Measurements from ENCODE around the gene LEKR1. TPM values are rescaled to one million over a fixed set of nuclear protein-coding genes. Genes with fewer than 3 reads are reported as not detected.
"Not testable (repeated sequence)": the region's sequence is repeated elsewhere in the genome, so short reads cannot be mapped to it uniquely, and the experiment has no call there.

The LEKR1 gene
- total RNA-seq, 2 experiments from 2014 or later: 0.37 to 0.53 TPM

- Mint-ChIP-seq H3K27ac (no peak overlapping the region), H3K9me3 (ENCODE audit: low read depth) (no peaks in the 10 kb centered on the region), H3K4me1 (no peaks in the 10 kb centered on the region), H3K36me3 (ENCODE audit: low read depth) (no peaks in the 10 kb centered on the region), H3K4me3 (no peak overlapping the region), H3K27me3 (no peaks in the 10 kb centered on the region)
- ChIA-PET POLR2A (no interaction called here), CTCF (no interaction called here)
- intact Hi-C loops (cut with DNase I, micrococcal nuclease): no loop called here
- DNase-seq (no peak), ATAC-seq (no peak)
These were observed 17.1 kb downstream of the LEKR1 start for GRCh38 chr3:156843071-156843808.

- Mint-ChIP-seq H3K9me3 (ENCODE audit: low read depth) (no peaks in the 10 kb centered on the region), H3K27me3 (no peaks in the 10 kb centered on the region), H3K4me1 (no peaks in the 10 kb centered on the region), H3K27ac (no peak overlapping the region), H3K4me3 (no peak overlapping the region), H3K36me3 (ENCODE audit: low read depth) (no peaks in the 10 kb centered on the region)
- ATAC-seq (no peak), DNase-seq (no peak)
- CTCF ChIA-PET: no interaction called here
- intact Hi-C loops (cut with DNase I, micrococcal nuclease): no loop called here
- POLR2A ChIA-PET: no interaction called here
These were observed 21.7 kb downstream of the LEKR1 start for GRCh38 chr3:156847752-156848448.

DNA sequence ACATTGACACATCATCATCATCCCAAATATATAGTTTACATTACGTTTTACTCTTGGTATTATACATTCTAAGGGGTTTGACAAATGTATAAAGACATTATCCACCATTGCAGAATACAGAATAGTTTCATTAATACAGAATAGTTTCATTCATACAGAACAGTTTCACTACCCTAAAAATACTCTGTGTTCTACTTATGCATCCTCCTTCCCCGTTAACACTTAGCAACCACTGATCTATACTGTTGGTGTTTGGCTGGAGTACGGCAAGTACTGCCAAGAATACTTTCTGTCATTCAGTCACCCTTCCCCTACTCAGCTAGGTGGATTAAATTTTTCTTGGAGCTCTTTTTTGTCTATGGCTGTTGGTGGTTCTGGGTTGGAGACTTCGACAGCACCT lies 33.4 kb downstream of the LEKR1 start:
- no peak overlapping the region for H3K4me3 Mint-ChIP-seq
- DNase-seq (no peak), ATAC-seq (no peak)
- H3K27me3 Mint-ChIP-seq: no peaks in the 10 kb centered on the region
- POLR2A ChIA-PET: no interaction called here
- intact Hi-C loops (cut with DNase I, micrococcal nuclease): loop anchor here in 1 of 2 experiments (10.0 kb wide), 1 partner anchor 715 kb away; no protein-coding TSS in a partner anchor
- H3K36me3 Mint-ChIP-seq (ENCODE audit: low read depth): no peaks in the 10 kb centered on the region
- no peaks in the 10 kb centered on the region for H3K9me3 Mint-ChIP-seq (ENCODE audit: low read depth)
- no peaks in the 10 kb centered on the region for H3K4me1 Mint-ChIP-seq
- CTCF ChIA-PET: no interaction called here
- no peak overlapping the region for H3K27ac Mint-ChIP-seq

DNA sequence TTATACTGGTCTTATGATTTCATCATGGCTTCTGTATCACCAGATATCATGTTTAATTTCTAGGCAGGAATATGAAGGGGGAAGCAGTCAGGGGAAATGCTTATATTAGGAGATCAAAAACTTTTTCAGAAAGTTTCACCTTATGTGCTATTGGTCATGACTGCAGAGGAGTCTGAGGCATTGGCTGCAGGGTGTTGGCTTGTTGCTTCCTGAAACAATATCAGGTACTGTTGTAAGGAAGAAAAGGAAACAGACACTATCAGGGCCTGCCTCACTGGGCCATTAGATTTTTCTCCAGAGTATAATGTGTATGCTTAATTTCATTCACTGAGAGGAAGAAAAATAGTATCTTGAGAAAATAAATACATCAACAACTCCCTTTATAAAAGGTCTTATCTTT lies 34.7 kb downstream of the LEKR1 start:
- no peaks in the 10 kb centered on the region for H3K36me3 Mint-ChIP-seq (ENCODE audit: low read depth)
- DNase-seq (no peak), ATAC-seq (no peak)
- H3K9me3 Mint-ChIP-seq (ENCODE audit: low read depth): no peaks in the 10 kb centered on the region
- ChIA-PET POLR2A (no interaction called here), CTCF (no interaction called here)
- no peak overlapping the region for H3K27ac Mint-ChIP-seq
- H3K4me1 Mint-ChIP-seq: no peaks in the 10 kb centered on the region
- no peaks in the 10 kb centered on the region for H3K27me3 Mint-ChIP-seq
- H3K4me3 Mint-ChIP-seq: no peak overlapping the region
- intact Hi-C loops (cut with DNase I, micrococcal nuclease): no loop called here

GRCh38 chr3:156862338-156862737 lies 36.2 kb downstream of the LEKR1 start:
- no peaks in the 10 kb centered on the region for H3K4me1 Mint-ChIP-seq
- no peak overlapping the region for H3K27ac Mint-ChIP-seq
- H3K4me3 Mint-ChIP-seq: no peak overlapping the region
- no peaks in the 10 kb centered on the region for H3K27me3 Mint-ChIP-seq
- ChIA-PET CTCF (interaction anchor here (0.6 kb wide), 1 partner anchor 190 kb away, joined by 4 read pairs; no protein-coding TSS in a partner anchor), POLR2A (no interaction called here)
- H3K36me3 Mint-ChIP-seq (ENCODE audit: low read depth): no peaks in the 10 kb centered on the region
- no peak for DNase-seq
- intact Hi-C loops (cut with DNase I, micrococcal nuclease): no loop called here
- ATAC-seq: no peak
- no peaks in the 10 kb centered on the region for H3K9me3 Mint-ChIP-seq (ENCODE audit: low read depth)

- intact Hi-C loops (cut with DNase I, micrococcal nuclease): no loop called here
- ChIA-PET CTCF (interaction anchor here (1.0 kb wide), 1 partner anchor 22 kb away, joined by 3 read pairs; no protein-coding TSS in a partner anchor), POLR2A (no interaction called here)
- ATAC-seq (no peak), DNase-seq (no peak)
- Mint-ChIP-seq H3K9me3 (ENCODE audit: low read depth) (no peaks in the 10 kb centered on the region), H3K27me3 (no peaks in the 10 kb centered on the region), H3K4me1 (no peaks in the 10 kb centered on the region), H3K27ac (no peak overlapping the region), H3K36me3 (ENCODE audit: low read depth) (no peaks in the 10 kb centered on the region), H3K4me3 (no peak overlapping the region)
These were observed 39.6 kb downstream of the LEKR1 start for GRCh38 chr3:156865732-156866131.

- Mint-ChIP-seq H3K9me3 (ENCODE audit: low read depth) (no peaks in the 10 kb centered on the region), H3K27me3 (no peaks in the 10 kb centered on the region), H3K4me1 (no peaks in the 10 kb centered on the region), H3K27ac (no peak overlapping the region), H3K36me3 (ENCODE audit: low read depth) (no peaks in the 10 kb centered on the region), H3K4me3 (no peak overlapping the region)
- ATAC-seq (peak; percentile 23), DNase-seq (no peak)
- intact Hi-C loops (cut with DNase I, micrococcal nuclease): no loop called here
- CTCF ChIA-PET: interaction anchor here (1.0 kb wide), 1 partner anchor 78 kb away, joined by 4 read pairs; no protein-coding TSS in a partner anchor
- POLR2A ChIA-PET: no interaction called here
These were observed 41.0 kb downstream of the LEKR1 start for GRCh38 chr3:156867174-156867573.

- DNase-seq (no peak), ATAC-seq (no peak)
- H3K27ac Mint-ChIP-seq: no peak overlapping the region
- CTCF ChIA-PET: interaction anchor here (1.0 kb wide), 1 partner anchor 78 kb away, joined by 4 read pairs; no protein-coding TSS in a partner anchor
- no peak overlapping the region for H3K4me3 Mint-ChIP-seq
- intact Hi-C loops (cut with DNase I, micrococcal nuclease): no loop called here
- H3K9me3 Mint-ChIP-seq (ENCODE audit: low read depth): peaks cover 3% of the 10 kb centered on the region
- H3K36me3 Mint-ChIP-seq (ENCODE audit: low read depth): no peaks in the 10 kb centered on the region
- H3K27me3 Mint-ChIP-seq: no peaks in the 10 kb centered on the region
- no peaks in the 10 kb centered on the region for H3K4me1 Mint-ChIP-seq
- POLR2A ChIA-PET: no interaction called here
These were observed 41.8 kb downstream of the LEKR1 start for GRCh38 chr3:156867920-156868319.

DNA sequence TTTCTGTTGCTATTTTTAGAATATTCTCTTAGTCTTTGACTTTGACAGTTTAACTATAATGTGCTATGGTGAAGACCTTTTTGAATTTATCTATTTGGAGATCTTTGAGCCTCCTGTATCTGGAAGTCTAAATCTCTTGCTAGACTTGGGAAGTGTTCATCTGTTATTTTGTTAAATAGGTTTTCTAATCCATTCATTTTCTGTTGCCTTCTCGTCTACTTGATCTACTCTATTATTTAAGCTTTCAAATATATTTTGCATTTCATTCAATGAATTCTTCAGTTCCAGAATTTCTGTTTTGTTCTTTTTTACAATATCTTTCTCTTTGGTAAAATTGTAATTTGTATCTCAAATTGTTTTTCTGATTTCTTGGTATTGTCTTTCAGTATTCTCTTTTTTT lies 47.8 kb downstream of the LEKR1 start:
- DNase-seq (no peak), ATAC-seq (no peak)
- Mint-ChIP-seq H3K4me3 (no peak overlapping the region), H3K9me3 (ENCODE audit: low read depth) (peaks cover 31% of the 10 kb centered on the region), H3K27me3 (no peaks in the 10 kb centered on the region), H3K4me1 (no peaks in the 10 kb centered on the region), H3K27ac (no peak overlapping the region), H3K36me3 (ENCODE audit: low read depth) (peaks cover 9% of the 10 kb centered on the region)
- ChIA-PET CTCF (interaction anchor here (0.7 kb wide), 1 partner anchor 50 kb away, joined by 3 read pairs; no protein-coding TSS in a partner anchor), POLR2A (no interaction called here)
- intact Hi-C loops (cut with DNase I, micrococcal nuclease): no loop called here

DNA sequence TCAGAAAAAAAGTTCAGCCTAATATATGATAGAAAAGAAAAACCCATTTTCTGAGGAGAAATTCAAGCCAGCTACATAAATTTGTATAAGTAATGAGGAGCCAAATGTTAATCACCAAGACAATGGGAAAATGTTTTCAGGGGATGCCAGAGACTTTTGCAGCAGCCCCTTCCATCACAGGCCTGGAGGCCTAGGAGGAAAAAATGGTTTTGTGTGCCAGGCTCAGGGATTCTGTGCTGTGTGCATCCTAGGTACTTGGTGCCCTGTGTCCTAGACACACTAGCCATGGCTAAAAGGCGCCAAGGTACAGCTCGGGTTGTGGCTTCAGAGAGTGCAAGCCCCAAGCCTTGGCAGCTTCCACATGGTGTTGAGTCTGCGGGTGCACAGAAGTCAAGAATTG lies 53.3 kb downstream of the LEKR1 start:
- Mint-ChIP-seq H3K9me3 (ENCODE audit: low read depth) (peaks cover 36% of the 10 kb centered on the region), H3K36me3 (ENCODE audit: low read depth) (peaks cover 10% of the 10 kb centered on the region)
- POLR2A ChIA-PET; H3K4me1 Mint-ChIP-seq; DNase-seq; H3K4me3 Mint-ChIP-seq; H3K27ac Mint-ChIP-seq; ATAC-seq; CTCF ChIA-PET; intact Hi-C loops (cut with DNase I, micrococcal nuclease); H3K27me3 Mint-ChIP-seq: not testable (repeated sequence)

DNA sequence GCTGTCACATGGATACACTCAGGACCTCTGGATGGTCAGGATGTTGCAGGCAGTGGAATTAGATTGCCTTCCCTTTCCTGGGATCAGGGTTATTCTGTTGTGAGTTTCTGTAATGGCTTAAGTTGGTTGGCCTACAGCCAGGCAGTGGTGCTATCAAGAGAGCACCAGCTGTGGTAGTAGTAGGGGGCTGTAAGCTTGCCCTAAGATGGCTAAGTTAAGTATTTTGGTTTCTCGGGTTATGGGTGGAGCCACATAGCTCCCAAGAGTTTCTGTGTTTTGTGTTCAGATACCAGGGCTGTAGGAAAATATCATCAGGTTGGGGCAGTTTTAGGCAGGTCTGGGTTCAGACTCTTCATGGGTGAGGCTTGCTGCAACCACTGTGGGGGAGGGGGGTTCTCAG lies 59.6 kb downstream of the LEKR1 start:
- POLR2A ChIA-PET: no interaction called here
- intact Hi-C loops (cut with DNase I, micrococcal nuclease): no loop called here
- H3K4me1 Mint-ChIP-seq: no peaks in the 10 kb centered on the region
- H3K4me3 Mint-ChIP-seq: no peak overlapping the region
- no peaks in the 10 kb centered on the region for H3K27me3 Mint-ChIP-seq
- peaks cover 15% of the 10 kb centered on the region for H3K9me3 Mint-ChIP-seq (ENCODE audit: low read depth)
- CTCF ChIA-PET: no interaction called here
- DNase-seq (no peak), ATAC-seq (no peak)
- H3K36me3 Mint-ChIP-seq (ENCODE audit: low read depth): no peaks in the 10 kb centered on the region
- no peak overlapping the region for H3K27ac Mint-ChIP-seq

DNA sequence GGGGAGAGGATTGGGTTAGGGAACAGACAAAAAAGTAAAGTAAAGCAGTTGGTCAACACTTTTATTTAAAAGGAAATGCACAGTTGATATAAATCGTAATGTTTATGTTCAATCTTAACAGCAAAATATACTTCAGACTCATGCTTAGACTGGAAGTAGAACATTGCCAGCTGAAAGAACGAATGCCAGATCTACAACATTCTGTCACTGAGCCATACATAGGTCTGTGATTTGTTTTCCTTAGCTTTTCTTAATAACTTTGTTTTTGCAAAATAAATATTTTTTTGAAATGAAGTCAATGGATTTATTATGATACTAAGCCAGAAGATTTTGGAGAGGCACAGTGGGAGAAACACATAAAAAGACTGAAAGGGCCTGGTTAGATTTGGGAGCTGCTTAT lies 62.0 kb downstream of the LEKR1 start:
- Mint-ChIP-seq H3K9me3 (ENCODE audit: low read depth) (peaks cover 14% of the 10 kb centered on the region), H3K4me1 (no peaks in the 10 kb centered on the region), H3K4me3 (no peak overlapping the region), H3K27me3 (no peaks in the 10 kb centered on the region), H3K27ac (no peak overlapping the region), H3K36me3 (ENCODE audit: low read depth) (no peaks in the 10 kb centered on the region)
- intact Hi-C loops (cut with DNase I, micrococcal nuclease): no loop called here
- ChIA-PET CTCF (interaction anchor here (0.8 to 1.2 kb wide), 4 partner anchors 12 to 52 kb away, joined by 3 to 4 read pairs (median 4); no protein-coding TSS in a partner anchor), POLR2A (no interaction called here)
- ATAC-seq (no peak), DNase-seq (no peak)

Data from activated CD4-positive, alpha-beta T cell treated with anti-CD3 and anti-CD28 coated beads for 36 hours (primary cell).